Measurements from ENCODE around the gene IL24.

DNA sequence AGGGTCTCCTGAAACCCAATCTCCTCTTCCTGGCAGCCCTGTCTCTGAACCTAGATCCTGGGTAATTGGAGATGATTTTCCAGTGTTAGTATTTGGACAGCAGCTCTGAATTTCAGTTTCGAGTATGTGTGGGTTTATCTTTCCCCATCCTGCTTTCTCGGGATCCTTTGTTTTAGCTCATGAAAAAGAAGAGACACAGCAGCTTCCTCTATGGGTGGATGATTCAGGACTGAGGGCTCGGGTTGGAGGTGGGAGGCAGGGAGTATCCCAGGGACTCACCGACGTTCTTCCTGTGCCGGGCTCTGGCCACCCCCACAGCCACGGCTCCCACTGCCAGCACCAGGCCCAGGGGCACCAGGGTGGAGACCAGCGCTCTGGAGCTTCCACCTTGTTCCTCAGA lies 34.9 kb downstream of the IL24 start:
- TF ChIP-seq, protein P1, sequence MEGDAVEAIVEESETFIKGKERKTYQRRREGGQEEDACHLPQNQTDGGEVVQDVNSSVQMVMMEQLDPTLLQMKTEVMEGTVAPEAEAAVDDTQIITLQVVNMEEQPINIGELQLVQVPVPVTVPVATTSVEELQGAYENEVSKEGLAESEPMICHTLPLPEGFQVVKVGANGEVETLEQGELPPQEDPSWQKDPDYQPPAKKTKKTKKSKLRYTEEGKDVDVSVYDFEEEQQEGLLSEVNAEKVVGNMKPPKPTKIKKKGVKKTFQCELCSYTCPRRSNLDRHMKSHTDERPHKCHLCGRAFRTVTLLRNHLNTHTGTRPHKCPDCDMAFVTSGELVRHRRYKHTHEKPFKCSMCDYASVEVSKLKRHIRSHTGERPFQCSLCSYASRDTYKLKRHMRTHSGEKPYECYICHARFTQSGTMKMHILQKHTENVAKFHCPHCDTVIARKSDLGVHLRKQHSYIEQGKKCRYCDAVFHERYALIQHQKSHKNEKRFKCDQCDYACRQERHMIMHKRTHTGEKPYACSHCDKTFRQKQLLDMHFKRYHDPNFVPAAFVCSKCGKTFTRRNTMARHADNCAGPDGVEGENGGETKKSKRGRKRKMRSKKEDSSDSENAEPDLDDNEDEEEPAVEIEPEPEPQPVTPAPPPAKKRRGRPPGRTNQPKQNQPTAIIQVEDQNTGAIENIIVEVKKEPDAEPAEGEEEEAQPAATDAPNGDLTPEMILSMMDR (IDR thresholded peaks at IDR 0.05 in 2 of 3, conservative IDR thresholded peaks at IDR 0.05 in 1 of 3; ENCODE audit: borderline replicate concordance in 1 of 3, insufficient read depth in 1 of 3, low read depth in 2 of 3, low read length in 2 of 3) = no peak
- TF ChIP-seq POLR2AphosphoS5 (IDR thresholded peaks at IDR 0.05; ENCODE audit: low read depth, low read length) = no peak
- TF ChIP-seq EGR1 (IDR thresholded peaks at IDR 0.05; ENCODE audit: low read depth) = no peak
- TF ChIP-seq SRF (IDR thresholded peaks at IDR 0.05; ENCODE audit: low read depth) = no peak
- no peak for TF ChIP-seq SIN3A (IDR thresholded peaks at IDR 0.05; ENCODE audit: low read depth)
- TF ChIP-seq POLR2A (IDR thresholded peaks at IDR 0.05; ENCODE audit: borderline replicate concordance, extremely low read depth, insufficient read depth, insufficient read length) = no peak
- no peak for TF ChIP-seq YY1 (IDR thresholded peaks at IDR 0.05; ENCODE audit: extremely low read depth, insufficient replicate concordance, low read depth, low read length)
- TF ChIP-seq RAD21 (IDR thresholded peaks at IDR 0.05; ENCODE audit: low read depth) = no peak
